Raji (cell line): ENCODE results near the gene GPR55.

ENCODE experiments used
- POLR2A ChIP-seq: IDR thresholded peaks from 2 replicates; pipeline ENCODE4 v1.6.1; 2011; ENCODE audit warnings: low read depth, low read length, control low read depth; ENCODE audit not compliant: insufficient read depth

GPR55 gene, protein sequence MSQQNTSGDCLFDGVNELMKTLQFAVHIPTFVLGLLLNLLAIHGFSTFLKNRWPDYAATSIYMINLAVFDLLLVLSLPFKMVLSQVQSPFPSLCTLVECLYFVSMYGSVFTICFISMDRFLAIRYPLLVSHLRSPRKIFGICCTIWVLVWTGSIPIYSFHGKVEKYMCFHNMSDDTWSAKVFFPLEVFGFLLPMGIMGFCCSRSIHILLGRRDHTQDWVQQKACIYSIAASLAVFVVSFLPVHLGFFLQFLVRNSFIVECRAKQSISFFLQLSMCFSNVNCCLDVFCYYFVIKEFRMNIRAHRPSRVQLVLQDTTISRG

DNA sequence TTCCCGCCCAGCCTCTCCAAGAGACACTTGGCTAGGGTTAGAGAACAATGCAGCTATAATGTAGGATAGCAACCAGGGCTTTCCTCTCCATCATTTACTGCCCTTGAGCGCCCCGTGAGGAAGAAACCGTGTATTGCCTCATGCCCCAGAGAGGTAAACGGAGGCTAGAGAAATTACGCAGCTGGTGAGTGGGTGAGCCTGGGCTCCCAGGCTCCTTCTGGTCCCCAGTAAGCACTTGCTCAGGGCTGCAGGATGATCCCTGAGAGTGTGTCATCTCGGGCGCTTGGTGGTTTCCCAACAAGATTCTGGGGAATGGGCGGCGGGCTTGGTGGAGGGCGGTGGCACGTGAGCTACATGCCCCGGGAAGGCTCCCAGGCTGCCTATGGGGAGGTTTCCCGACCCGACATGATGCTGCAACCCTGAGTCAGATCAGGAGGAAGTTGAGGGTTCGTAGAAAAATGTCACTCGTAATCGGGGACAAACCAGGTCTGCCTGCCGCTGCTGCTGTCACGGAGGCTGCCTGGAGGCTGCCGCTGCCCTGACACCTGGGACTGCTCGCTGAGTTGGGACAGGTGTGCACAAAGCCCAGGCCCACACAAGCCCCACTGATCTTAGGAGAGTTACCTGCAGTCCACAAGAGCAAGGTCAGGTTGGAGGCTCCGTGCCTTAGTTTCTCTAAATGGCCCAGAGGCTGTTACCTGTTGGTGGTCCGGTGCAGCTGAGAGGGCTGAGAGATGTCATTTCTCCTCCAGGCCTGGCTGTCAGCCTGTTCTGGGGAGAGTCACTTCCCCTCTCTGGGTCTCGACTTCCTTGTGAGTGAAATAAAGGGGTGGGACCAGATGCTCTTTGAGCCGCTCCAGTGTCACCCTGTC, at the start of gene GPR55:
Gene GPR55 (minus strand): TSS at position 773 of the 872 bp plus-strand sequence. CDS start 14,280 bp downstream, outside the sequence.
- TF ChIP-seq POLR2A, result no peak

DNA sequence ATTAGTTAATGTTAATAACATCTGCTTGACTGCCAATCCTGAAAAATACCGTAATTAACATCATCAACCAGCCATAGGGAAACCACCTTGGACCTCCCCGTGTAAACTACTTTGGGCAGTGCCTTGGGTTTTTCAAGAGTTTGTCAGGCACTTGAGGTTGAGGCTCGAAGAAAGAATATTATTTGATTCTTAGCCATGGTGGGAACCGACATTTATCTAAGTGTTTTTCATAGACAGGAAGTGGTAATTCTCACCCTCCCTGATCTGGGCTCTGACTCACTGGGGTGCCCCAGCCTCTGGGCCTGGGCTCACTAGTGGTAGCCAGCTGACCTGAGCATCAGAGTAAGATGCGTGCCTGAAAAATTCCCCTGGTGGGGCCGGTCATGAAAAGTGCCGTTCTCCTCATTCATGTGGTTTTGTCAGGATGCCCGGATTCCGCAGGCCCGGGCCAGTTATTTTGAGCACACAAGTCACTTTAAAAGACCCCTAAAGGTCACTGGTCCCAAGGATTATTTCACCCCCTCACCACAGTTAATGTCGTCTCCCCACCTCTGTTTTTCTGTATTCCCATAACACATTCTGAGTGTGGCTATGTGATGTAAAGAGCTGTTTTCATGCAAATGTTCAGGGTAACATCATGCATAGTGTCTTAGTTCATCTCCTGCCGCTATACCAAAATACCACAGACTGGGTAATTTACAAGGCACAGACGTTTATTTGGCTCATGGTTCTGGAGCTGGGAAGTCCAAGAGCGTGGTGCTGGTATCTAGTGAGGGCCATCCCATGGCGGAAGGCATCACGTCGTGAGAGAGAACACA, 49.3 kb upstream of the GPR55 start:
- TF ChIP-seq POLR2A, result no peak

DNA sequence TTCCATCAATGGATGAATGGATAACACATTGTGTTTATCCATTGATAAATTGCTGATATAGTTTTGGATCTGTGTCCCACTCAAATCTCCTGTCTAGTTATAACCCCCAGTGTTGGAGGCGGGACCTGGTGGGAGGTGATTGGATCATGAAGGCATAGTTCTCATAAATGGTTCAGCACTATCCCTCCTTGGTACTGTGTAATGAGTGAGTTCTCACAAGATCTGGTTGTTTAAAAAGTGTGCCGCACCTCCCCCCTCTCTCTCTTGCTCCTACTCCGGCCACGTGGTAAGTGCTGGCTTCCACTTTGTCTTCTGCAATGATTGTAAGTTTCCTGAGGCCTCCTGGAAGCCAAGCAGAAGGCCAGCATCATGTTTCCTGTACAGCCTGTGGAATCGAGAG, 47.0 kb upstream of the GPR55 start:
- no peak for TF ChIP-seq POLR2A

DNA sequence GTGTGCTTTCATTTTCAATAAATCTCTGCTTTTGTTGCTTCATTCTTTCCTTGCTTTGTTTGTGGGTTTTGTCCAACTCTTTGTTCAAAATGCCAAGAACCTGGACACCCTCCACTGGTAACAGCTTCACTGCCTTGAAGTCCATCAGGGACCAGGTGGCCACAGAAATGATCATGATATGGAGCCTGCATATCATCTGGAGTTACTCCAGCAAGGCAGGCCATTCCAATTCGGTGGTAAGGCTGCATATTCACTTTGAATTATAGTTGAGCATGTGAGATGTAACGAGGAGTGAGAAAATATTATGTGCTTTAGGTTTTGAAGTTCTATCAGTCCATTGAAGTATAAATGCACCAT, 44.6 kb upstream of the GPR55 start:
- no peak for TF ChIP-seq POLR2A

DNA sequence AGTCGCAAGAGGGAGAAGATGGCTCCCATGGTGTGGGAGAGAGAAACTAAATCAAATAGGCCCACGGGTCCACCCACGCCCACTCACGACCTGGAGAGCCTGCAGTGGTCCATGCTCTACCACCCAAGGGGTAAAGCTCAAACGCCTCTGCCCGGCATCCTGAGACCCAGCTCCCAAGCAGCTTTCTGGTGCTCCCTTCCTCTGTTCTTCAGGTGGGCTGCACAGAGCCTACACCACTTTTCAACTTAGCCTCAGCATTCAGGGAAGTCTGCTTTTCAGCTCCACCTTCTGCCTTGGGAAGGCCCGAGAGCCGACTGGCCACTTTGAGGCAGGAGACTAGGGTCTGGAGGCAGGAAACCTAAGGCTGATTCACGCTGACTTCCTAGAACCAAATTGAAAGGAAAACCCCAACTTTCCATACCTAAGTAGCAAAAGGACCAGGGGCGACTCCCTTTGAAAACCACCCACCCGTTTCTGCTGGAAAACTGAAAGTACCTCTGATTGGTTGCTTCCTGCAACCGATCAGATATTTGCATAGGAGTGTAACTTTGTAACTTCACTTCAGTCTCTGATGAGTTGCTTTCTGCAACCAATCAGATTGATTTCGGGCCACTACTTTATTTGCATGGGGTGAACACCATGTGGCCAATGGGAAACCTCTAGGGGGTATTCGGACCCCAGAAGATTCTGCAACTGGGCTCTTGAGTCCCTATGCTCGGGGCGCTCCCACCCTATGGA, 44.0 kb upstream of the GPR55 start:
- TF ChIP-seq POLR2A, result no peak

DNA sequence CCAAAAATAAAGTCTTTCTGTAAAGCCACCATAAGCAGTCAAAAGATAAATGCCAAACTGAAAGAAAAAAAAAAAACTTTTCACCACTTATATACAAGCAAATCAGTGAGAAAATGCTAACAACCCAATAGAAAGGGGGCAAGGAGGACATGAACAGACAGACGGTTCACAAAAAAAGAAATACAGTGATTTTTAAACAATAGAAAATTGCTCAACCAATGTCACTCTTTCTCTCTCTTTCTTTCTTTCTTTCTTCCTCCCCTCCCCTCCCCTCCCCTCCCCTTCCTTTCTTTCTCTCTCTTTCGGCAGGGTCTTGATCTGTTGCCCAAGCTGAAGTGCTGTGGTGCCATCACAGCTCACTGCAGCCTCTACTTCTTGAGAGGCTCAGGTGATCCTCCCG, 42.1 kb upstream of the GPR55 start:
- TF ChIP-seq POLR2A, result no peak

DNA sequence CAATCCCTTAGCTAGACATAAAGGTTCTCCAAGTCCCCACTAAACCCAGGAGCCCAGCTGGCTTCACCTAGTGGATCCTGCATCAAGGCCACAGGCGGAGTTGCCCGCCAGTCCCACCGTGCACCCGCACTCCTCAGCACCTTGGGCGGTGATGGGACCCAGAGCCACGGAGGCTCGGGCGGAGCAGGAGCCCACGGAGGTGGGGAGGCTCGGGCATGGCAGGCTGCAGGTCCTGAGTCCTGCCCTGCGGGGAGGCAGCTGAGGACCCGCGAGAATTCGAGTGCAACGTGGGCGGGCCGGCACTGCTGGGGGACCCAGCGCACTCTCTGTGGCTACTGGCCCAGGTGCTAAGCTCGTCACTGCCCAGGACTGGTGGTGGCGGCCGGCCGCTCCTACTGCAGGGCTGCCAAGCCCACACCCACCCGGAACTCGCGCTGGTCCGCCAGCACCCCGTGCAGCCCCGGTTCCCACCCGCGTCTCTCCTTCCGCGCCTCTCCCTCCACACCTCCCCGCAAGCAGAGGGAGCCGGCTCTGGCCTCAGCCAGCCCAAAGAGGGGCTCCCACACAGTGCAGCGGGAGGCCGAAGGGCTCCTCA, 39.2 kb upstream of the GPR55 start:
- TF ChIP-seq POLR2A, result no peak

DNA sequence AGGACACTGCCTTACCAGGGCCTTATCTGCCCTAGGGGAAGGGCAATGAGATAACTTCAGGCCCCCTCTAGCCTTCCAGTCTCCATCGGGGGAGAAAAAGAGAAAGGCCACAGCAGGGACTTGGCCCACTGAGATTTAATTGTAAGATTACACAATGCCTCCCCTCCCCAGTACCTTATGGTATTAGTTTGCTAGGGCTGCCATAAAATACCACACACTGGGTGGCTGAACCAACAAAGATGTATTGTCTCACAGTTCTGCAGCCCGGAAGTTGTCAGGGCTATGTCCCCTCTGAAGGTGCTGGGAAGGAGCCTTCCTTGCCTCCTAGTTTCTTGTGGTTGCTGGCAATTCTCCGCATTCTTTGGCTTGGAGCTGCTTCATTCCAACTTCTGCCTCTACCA, 36.0 kb upstream of the GPR55 start:
- TF ChIP-seq POLR2A, result no peak

DNA sequence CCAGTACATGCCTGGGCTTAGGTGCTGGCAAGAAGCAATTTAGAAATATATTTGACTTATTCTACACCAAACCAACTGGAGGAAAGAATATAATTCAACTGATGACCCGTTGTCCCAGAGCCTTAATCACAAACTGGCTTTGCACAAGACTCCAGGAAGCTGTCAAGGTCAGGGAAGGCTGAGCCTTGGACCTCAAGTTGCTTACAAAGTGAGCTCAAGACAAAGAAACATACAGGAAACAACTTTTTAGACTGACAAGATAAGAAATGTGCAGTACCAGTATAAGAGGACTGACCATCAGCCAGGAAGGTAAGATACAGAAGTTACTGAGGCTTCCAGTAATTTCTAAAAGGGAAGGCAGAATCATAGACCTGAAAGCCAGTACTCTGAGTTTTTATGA, 35.0 kb upstream of the GPR55 start:
- TF ChIP-seq POLR2A, result no peak

DNA sequence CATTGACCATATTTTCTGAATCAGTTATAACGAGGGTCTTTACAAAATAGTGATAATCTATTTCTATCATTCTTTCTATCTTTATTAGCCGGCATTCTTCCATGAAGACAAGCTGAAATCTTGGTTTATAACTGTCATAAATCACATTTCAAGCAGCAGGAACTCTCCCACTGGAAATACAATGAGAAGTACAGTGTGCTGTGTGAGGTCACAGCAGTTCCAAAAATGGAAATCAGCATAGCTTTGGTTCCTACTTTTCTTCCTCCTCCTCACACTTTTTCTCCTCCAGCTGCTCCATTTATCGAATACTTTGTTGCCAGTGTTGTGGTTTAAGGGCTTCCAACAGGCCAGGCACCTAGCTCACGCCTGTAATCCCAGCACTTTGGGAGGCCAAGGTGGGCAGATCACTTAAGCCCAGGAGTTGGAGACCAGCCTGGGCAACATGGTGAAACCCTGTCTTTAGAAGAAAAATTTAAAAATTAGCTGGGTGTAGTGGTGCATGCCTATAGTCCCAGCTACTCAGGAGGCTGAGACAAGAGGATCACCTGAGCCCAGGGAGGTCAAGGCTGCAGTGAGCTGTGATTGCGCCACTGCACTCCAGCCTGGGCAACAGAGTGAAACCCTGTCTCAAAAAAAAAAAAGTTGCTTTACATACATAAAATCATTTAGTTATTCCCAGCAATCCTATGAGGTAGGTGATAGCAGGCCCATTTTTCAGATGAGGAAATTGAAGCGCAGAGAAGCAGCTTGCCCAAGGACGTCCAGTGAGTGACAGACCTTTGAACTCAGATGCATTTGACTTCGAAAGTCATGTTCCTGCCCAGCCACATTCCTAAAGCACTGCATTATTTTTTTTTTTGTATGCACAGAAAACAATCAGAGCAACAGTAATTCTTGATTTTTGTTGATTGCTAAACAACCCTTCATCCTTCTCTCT, 34.0 kb upstream of the GPR55 start:
- no peak for TF ChIP-seq POLR2A

DNA sequence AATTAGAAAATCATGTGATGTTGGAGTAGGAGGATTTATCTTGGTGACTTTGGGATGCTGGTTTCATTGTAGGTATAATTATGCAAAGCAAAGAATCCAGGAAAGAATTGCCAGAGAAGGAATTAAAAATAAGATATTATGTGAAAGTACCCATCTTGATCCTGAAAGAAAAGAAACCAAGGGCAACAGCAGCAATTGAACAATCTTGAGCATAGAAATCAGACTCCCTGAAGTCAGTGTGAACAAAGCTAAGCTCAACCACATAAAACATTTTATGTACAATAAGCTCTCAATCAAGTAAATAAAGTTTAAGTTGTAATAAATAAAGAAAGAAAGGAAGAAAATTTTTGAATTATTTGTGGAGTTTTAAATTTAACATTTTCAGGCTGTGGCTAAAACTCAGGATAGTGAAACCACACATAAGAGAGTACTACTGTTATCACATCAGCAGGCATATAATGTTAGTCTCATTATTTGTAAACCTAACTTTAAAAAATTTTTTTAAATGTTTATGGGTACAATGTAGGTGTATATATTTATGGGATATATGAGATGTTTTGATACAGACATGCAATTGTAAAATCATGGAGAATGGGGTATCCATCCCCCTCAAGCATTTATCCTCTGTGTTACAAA, 32.8 kb upstream of the GPR55 start:
- TF ChIP-seq POLR2A, result no peak

DNA sequence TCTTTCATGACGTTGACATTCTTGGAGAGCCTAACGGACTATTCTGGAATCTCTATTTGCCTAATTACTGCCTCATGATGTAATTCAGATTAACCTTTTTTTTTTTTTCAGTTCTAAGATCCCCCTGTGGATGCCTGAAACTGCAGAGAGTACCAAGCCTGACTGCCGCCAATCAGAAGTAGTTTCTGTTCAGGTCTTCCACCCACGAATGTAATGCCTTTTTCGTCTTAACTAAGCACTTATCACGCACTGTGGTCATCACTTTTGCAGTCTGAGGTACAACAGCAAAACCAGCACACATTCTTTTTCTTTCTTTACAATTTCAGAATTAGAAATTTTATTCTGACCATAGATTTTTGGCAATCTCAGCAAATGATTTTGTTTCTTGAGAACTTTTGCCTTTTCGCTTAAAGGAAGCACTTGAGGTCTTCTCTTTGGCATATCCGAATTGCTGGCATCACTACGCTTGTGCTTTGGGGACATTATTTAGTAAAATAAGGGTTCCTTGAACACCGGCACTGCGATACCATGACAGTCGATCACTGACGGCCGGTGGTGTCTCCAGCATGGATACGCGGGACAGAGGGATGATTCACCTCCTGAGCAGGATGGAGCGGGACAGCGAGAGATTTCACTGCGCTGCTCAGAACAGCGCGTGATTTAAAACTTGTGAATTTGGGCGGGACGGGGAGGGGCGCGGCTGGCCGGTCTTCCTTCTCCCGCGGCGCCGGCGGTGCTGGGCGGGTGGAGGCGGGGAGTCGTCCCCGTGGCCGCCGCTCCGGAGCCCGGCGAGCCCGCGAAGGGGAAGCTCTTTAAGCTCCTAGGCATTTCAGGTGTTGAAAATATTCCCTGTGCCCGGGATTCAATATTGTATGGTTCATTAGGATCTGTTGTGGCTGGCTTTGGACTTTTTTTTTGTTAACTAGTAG, 32.0 kb upstream of the GPR55 start:
- no peak for TF ChIP-seq POLR2A
